RKO (cell line): ENCODE data around the gene L3MBTL4.
"Not testable (repeated sequence)": the region's sequence is repeated elsewhere in the genome, so short reads cannot be mapped to it uniquely, and the experiment has no call there.

Experiments
- DNase-seq: peaks from one replicate; pipeline ENCODE4 v3.0.0-alpha.2; 2016; ENCODE audit warnings: low spot score

The L3MBTL4 gene

DNA sequence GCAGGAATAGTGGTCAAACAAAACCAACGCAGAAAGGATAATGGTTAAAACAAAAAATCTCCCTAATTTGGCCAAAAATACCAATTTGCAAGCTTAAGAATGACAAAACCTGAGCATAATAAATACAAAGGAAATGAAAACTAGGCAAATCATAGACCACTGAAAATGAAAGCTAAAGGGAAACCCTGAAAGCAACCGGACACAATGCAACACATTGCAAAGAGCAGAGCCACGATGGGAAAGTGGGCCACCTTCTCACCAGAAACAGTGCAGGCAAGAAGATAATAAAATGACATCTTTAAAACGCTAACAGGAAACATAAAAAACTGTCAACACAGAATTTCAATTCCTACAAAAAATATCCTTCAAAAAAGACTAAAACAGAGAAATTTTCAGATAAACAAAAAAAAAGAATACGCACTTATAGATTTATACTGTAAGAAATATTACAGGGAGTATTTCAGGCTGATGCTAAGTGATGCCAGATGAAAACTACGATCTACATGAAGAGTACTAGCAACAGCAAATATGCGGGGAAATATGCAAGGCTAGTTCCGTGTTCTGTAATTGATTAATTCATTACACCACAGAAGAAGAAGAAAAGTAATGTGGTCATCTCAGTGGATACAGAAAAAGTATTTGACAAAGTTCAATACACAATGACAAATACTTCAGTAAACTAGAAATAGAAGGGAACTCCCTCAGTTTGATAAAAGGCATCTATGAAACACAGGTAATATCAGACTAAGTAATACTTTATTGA lies 239.5 kb downstream of the L3MBTL4 start:
- DNase-seq: no peak

DNA sequence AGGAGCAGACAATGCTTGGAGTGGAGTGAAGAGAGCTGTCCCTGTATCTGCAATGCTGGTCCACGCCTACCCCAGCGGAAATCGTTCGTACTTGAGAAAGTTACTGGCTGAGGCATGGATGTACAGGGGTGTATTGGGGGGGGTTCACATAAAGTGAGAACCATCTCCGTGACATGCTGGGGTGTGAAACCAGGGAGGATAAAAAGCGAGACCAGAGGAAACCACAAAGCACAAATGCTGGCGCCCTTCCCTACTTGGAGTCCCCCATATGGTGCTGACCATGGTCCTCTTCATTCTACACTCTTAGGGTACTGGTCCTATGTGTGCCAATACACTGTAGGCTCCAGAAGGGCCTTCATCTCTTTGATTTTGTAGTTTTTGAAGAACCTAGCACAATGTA lies 244.1 kb downstream of the L3MBTL4 start:
- DNase-seq: no peak

DNA sequence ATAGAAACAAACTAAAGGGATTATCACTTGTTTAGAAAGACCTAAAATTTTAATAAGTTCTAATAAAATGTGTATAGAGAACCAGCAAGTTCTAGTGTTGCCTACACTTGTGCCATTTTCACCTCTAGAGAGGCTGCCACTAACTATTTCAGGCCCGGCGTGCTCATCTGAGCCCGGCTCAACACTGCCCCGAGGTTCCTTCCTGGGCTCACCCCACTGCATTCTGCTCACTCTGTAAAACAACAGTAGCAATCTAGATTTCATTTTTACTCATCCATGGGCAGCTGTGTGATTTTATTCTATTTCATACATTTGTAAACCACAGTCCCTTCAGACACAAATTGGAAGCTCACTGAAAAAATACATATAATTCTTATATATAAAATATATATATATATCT lies 253.2 kb downstream of the L3MBTL4 start:
- DNase-seq: no peak

DNA sequence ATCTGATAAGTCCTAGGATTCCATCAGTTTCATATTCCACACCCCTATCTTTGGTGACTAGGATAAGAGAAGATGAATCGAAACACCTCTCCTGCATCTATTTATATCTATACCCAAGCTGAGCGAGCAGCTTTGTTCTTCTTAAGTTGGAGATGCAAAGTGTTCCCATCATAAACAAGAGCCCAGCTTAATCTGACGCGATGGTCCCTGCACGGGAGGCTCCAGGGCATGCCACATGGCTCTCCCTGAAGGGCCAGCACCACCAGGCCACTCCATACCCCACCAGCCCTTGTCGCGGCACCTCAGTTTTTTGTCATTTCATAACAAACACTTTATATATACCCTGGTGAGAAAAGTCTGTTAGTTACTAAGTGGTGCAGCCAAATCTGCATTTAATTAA lies 255.3 kb downstream of the L3MBTL4 start:
- DNase-seq: no peak

DNA sequence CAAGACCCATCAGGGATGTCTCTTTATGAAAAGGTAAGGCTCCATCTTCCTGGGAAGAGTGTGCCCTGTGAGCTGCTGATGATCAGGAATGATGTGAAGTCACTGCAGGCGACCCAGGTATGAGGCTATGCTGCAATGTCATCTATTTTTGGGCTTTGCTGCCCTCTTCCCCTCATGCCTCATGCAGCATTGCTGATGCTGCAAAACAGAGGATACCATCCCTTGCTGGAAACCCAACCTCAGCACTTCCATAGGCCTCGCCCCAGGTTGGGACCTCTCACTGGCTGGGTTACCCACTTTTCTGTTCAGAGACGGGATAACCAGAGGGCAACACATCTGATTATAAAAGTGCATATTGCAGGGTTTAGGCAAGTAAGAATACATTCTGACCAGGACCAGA lies 255.8 kb downstream of the L3MBTL4 start:
- DNase-seq: no peak

DNA sequence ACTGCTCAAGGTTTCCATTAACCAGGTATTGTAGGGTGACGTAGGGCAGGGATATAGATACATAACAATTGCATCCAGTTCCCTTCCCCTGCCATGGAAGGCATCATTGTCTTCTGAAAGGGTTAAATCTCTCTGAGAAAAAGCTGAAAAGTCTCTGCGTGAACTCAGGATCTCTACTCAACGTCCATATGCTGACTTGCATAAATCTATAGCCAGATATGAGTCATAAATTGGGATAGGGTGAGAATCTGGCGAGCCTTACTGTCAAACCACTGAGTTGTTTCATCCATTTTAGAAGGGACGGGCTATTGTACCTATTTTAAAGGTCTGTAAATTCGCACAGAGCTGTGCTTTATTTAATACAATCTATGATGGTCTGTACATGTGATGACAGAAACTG lies 258.3 kb downstream of the L3MBTL4 start:
- no peak for DNase-seq

DNA sequence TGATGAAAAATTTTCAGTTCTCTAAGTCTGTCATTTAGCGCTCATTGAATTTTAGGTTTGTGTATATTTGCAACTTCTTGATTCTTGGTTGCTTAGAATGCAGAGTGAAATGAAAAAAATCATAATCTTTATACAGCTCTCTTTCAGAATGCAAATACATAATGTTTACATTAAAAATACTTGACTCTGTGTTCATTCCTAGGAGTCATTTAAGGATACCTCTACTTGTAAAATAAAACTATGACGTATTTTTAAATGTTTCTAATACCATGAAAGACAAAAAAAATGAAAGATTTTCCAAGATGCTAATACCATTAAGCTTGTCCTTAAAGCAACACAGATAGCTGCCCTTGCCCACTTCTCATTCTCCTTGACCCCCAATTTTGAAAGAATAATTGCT lies 259.0 kb downstream of the L3MBTL4 start:
- no peak for DNase-seq

DNA sequence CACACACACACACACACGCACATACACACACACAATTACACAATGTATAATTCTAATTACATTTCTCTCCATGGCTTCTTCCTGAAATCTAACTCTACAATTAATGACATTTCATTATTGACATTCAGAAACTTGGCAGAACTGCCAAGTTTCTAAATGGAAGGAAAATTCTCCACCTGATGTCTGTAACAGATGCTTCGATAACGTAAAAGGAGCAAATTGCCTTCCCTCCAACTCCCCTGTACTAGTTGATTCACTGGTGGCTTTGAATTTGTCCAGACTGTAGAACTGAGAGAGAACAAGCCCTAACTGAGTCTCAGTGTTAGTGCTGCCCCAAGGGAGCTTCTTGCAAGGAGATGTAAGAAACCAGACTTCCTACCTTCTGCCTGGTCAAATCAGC lies 264.3 kb downstream of the L3MBTL4 start:
- DNase-seq: no peak

DNA sequence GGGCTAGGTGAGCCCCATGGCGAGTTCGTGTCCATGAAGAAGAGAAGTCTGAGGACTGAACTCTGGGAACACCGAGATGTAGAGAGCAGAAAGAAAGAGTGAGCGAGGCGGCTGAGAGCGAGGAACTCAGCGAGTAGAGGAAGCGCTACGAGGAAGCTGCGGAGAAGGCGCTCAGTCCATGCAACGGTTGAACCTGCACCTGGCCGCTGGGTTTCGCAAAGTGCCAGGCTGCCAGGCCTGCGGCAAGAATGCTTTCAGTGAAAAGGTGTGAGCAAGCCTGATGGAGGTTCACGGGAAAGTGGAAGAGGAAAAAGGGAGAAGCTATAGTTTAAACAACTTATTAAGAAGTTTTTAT lies 268.4 kb downstream of the L3MBTL4 start:
- no peak for DNase-seq

DNA sequence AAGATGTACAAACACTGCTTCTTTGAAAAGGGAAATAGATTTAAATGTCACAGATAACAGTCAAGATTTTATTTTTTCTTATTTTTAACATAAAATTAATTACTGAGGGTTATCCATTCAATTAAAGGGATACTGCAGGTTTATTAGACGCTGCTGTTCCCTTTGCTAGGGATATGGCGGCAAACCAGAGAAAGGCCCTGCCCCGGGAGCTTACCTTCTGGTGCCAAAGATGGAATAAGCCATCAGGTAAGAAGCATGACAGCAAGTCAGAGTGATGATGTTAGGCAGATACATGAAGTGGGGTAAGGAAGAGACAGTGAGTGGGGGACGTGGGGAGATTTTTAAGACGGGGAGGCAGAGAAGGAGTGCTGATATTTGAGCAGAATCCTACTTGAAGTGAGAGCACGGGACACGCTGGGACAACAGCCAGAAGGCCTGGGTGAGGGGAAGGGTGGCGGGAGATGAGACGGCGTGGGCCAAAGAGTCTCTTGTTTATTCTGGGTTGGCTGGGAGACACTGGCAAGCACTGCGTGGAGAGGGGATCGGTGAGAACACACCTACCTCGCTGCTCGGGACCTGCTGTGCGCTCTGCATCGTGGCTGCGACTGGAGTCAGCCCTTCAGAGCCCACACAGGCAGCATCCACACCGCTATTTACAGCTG lies 268.9 kb downstream of the L3MBTL4 start:
- no peak for DNase-seq

DNA sequence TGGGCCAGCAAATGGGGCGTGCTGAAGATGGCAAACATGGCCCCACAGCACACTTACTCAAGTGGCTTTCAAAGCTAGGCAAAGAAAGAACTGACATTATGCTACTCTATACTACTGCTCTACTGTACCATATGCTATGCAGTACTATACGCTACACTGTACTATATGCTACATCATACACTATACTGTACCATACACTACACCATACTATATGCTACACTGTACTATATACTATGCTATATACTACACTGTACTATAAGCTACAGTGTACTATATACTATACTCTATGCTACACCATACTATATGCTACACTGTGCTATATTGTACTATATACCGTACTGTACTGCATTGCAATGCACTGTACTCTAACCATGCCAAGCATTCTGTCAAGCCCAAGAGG lies 275.7 kb downstream of the L3MBTL4 start:
- no peak for DNase-seq

DNA sequence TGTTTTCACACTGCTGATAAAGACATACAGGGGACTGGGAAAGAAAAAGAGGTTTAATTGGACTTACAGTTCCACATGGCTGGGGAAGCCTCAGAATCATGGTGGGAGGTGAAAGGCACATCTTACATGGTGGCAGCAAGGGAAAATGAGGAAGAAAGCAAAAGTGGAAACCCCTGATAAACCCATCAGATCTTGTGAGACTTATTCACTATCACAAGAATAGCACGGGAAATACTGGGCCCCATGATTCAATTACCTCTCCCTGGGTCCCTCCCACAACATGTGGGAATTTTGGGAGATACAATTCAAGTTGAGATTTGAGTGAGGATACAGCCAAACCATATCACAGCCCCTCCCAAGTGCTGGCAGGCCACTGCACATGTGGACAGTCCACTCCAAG lies 278.8 kb downstream of the L3MBTL4 start:
- DNase-seq: not testable (repeated sequence)

DNA sequence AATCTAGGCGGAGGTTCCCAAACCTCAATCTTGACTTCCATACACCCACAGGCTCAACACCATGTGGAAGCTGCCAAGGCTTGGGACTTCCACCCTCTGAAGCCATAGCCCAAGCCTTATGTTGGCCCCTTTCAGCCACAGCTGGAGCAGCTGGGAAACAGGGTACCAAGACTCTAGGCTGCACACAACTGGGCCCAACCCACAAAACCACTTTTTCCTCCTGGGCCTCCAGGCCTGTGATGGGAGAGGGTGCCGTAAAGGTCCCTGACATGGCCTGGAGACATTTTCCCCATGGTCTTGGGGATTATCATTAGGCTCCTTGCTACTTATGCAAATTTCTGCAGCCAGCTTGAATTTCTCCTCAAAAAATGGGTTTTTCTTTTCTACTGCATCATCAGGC lies 279.7 kb downstream of the L3MBTL4 start:
- DNase-seq: not testable (repeated sequence)

DNA sequence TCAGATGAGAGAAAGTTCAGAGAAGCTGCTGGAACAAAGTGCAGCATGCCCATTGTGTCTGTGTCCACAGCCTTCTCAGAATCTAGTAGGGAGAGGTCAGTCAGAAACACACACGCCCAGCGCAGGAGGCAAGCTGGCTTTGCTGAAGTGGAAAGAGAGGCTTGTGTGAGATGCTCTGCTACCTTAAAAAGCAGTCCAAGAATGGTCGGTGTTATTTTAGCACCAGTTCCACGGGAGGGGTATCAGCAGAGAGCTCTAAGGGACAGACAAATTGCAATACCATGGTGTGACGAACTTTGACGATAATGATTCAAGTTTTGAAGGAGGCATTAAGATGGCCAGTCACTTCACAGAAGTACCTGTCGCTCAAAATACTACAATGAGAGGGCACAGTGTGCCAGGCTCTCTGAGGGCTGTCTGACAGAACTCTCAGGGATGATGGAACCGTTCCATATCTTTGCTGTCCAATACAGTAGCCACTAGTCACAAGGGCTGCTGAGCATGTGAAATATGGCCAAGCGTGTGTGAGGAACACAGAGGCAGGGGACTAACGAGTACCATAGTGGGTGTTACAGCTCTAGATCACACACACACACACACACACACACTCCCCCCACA lies 281.9 kb downstream of the L3MBTL4 start:
- DNase-seq: no peak

DNA sequence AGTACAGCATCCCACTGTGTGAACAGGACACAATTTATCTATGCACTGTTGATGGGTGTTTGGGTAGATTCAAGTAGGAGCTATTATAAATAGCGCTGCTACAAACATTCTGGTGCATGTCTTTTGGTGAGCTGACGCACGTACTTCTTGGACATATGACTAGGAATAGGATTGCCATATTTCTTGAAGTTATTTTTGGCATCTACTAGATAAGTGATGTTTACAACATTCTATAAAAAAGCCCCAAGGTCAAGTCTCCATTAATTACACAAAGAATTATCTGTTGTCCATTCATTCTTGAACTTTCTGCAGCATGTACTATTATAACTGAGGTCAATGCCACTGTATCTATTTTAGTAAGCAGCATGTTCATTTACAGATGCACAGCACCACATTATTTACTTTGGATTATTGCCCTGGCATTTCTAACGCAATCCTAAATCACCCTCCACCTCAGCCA lies 293.9 kb downstream of the L3MBTL4 start:
- no peak for DNase-seq

DNA sequence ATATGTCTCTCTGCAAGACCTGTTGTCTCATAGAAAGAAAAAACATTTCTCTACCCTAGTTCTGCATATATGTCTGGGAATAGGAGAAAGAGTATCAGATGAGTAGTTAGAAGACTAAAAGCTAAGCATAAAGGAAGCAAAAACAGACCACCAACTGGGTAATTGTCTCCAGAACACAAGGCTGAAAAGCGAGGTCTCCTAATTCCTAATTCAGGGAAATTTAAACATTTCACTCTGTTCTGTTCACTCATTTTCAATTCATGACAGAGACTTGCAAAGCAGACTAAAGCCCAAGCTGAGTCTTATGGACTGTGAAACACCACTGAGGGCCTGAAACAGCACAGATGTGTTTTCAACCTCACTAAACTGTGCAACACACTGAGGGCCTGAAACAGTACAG lies 294.9 kb downstream of the L3MBTL4 start:
- no peak for DNase-seq

DNA sequence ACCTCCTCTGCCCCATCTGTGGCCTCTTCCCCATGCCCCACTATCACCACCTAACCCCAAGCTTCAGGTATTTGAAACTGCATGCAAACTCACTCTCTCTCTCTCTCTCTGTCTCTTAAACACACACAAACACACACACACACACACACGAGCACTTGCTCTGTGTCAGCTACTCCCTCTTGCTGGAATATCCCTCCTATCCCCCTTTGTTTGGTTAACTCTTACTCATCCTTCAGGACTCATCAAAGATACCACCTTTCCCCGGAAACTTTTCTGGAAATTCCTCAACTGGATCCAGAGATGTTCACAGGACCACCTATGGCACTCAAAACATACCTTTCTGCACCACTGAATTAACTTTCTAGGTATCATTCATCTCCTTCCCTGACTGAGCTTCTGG lies 296.6 kb downstream of the L3MBTL4 start:
- DNase-seq: no peak

DNA sequence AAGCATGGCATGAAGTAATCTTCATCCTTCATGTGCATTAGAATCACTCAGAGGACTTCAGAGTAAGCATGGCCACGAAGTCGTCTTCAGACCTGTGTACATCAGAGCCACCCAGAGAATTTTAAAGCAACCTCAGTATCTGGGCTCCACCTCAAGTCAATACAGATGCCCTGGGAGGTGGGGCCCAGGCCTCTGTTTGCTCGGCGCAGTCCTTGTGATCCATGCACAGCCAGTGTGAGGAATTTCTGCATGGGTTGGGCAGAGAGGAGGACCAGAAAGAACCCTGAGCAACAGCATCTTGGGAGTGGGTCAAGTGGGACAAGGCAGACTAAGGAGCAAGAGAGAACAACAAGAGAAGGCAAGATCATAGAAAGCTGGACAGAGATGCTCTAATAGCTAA lies 299.0 kb downstream of the L3MBTL4 start:
- no peak for DNase-seq

DNA sequence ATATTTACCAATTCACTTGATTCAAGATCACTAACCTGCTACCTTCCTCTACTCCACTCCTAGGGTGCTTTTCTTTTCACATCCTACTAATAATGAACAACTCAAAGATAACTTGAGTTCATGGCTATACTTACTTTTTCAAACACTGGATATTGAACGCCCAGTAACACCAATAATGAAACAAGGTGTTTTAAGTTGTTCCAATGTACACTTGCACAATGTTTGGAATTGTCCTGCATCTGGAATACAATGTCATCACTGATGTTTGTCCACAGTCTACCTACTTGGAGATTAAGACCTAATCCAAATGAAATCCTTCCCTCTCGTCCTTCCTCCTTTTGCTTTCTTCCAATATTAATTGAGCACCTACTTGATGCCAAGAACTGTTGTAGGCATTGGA lies 301.1 kb downstream of the L3MBTL4 start:
- no peak for DNase-seq

DNA sequence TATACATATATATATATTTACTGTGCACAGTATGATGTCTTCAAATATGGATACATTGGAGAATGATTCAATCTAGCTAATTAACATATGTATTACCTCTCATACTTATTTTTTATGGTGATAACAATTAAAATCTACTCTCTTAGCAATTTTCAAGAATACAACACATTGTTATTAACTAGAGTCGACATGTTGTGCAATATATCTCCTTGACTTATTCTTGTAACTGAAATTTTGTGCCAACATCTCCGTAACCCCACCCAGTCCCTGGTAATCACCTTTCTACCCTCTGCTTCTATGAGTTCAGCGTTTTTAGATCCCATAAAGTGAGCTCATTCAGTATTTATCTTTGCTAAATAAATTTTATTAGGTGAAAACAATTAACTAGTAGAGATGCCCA lies 303.0 kb downstream of the L3MBTL4 start:
- no peak for DNase-seq

DNA sequence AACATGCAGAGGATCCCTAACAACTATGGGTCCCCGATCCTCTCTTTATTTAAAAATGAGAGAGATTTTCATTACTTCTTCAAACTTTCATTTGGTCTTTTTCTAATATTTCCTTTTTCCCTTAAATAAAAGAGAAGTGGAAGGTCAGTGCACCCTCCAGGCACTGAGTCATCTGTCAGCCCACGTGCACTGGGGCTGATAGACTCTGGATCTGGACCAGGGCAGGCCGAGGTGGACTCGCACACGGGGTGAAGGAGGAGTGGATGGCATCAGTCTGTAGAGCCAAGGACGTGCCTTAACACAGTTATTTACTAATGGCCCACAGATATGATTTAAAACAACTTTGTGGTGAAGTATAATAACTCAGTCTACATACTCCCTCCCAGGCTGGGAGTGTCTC lies 305.0 kb downstream of the L3MBTL4 start:
- no peak for DNase-seq

DNA sequence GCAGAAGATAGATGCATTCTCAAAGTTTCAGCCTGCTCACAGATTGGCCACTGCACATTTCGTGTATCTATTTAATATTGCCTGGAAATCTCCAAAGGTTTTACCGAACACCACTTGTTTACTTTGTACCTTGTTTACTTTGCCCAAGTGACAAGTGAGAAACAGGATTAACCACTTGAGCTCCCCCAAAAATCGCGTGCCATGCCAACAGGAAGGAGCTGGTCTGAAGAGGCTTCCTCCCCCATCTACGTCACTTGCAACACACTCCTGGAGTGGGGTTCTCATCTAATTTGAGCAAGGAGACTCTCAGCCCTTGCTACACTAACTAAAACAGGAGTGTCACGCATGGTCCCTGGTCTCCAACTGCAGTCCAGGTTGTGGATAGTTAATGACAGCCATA lies 306.9 kb downstream of the L3MBTL4 start:
- no peak for DNase-seq

DNA sequence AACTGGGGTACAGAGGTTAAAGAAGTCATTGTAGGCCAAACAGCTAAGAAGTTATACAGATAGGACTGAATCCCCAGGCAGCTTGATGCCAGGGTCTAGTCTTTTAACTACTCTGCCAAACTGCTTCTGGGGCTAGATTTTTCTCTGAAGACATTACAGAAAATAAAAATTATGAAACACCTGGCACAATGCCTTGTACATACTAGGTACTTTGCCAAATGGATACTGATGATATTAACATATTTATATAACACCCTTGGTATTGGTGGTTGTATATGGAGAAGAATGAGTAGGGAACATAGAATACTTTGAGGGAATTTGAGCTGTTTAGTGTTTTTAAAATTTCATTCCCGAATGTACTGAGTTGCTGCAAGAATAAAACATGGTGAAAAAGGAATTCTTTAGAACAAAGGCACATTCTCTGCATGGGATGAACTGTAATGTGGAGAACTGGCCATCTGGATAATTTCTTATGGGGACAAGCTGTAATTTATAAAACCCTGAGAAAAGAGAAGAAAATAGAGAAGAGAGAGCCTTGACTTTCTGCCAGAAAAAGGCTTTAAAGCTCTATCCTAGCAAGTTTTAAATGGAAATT lies 308.5 kb downstream of the L3MBTL4 start:
- no peak for DNase-seq
